ENCODE data around the gene LILRB4. TPM values are rescaled to one million over a fixed set of nuclear protein-coding genes. Genes with fewer than 3 reads are reported as not detected.

Gene LILRB4
- total and polyA plus RNA-seq, 2 of the 4 experiments (the other 2 are of a cell fraction), result not detected

DNA sequence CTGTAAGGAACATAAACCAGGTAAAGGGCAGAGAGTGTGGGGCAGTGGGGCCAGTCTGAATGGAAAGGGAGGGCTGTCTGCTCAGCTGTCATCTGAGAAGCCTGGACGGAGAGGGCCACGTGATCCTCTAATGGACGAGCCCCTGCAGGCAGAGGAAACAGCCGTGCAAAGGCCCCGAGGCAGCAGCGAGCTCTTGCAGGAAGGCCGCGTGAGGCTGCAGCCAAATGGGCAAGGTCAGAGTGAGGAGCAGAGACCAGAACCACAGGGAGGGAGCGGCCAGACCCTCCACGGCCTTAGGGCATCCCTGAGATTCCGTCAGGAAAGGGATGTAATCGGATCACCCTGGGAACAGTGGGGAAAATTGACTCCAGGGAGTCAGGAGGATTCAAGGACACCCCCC is 4.4 kb downstream of the LILRB4 start:
- Histone ChIP-seq H3K56ac (ENCODE audit: extremely low read depth, insufficient read depth, low read length) (no peak overlapping the region), H3K36me3 (ENCODE audit: control insufficient read depth, insufficient read depth, low read length) (no peaks in the 10 kb centered on the region), H3K79me1 (ENCODE audit: low read depth in 1 of 2, low read length in 2 of 2) (no peaks in the 10 kb centered on the region), H3K4me3 (ENCODE audit: insufficient read depth, low read depth, low read length) (no peak overlapping the region), H2BK120ac (ENCODE audit: low read depth, low read length) (no peak overlapping the region), H2BK5ac (ENCODE audit: low read depth, low read length, poor library complexity, severe bottlenecking) (no peak overlapping the region), H3K4me2 (ENCODE audit: low read depth, low read length) (no peak overlapping the region), H4K8ac (ENCODE audit: low read depth in 2 of 2, low read length in 2 of 2) (no peak overlapping the region), H3K27me3 (ENCODE audit: control insufficient read depth, insufficient read depth, low read length) (no peaks in the 10 kb centered on the region), H3K9me3 (ENCODE audit: control insufficient read depth, insufficient read depth, low read length) (peaks cover 44% of the 10 kb centered on the region), H3K4me1 (ENCODE audit: control insufficient read depth, insufficient read depth, low read length) (no peaks in the 10 kb centered on the region), H2BK15ac (ENCODE audit: low read depth, low read length) (no peak overlapping the region), H3K27ac (ENCODE audit: insufficient read depth, low read length) (no peak overlapping the region), H4K91ac (ENCODE audit: insufficient read depth, low read depth, low read length) (no peak overlapping the region), H2AK9ac (replicated peaks; ENCODE audit: low read depth, low read length, poor library complexity) (no peak overlapping the region), H2AFZ (replicated peaks; ENCODE audit: low read length, poor library complexity) (no peak overlapping the region), H2BK20ac (ENCODE audit: low read depth, low read length) (no peak overlapping the region), H2AK5ac (ENCODE audit: low read depth, low read length) (no peak overlapping the region), H3K14ac (replicated peaks; ENCODE audit: low read depth, low read length) (no peak overlapping the region), H4K5ac (ENCODE audit: low read depth, low read length) (no peak overlapping the region), H3K9me1 (ENCODE audit: insufficient read depth, low read length) (no peaks in the 10 kb centered on the region), H3K23ac (ENCODE audit: low read depth, low read length) (no peak overlapping the region), H3K4ac (ENCODE audit: low read depth, low read length) (no peak overlapping the region), H3K9ac (ENCODE audit: low read depth, low read length) (no peak overlapping the region), H3K18ac (ENCODE audit: low read depth, low read length) (no peak overlapping the region), H4K20me1 (ENCODE audit: insufficient read depth, low read length) (no peaks in the 10 kb centered on the region)
- ChIA-PET CTCF (no interaction called here), POLR2A (ENCODE audit: unreplicated experiment) (no interaction called here)
- in situ Hi-C loops (cut with MboI; ENCODE audit: low sequenced_read_pairs), result no loop called here
- DNase-seq, result no peak
- dilution Hi-C loops (cut with HindIII; ENCODE audit: low sequenced_read_pairs, unreplicated experiment), result no loop called here
- no CpG with 5 or more reads among the region's 12 CpGs for WGBS, 2 experiments (ENCODE audit: extremely low coverage in 2 of 2, insufficient read length in 1 of 2)
- intact Hi-C loops (cut with micrococcal nuclease), result no loop called here
- TF ChIP-seq FOS (IDR thresholded peaks at IDR 0.05; ENCODE audit: low read depth, low read length), result no peak
- no peak for TF ChIP-seq MAFK (IDR thresholded peaks at IDR 0.05; ENCODE audit: low read depth, low read length)
- BruUV-seq (replicated peaks), result no TSS peak
- ATAC-seq (ENCODE audit: low read depth), result no peak

Data from IMR-90 (cell line).